HepG2 (cell line): ENCODE results near the gene GPR25. TPM values are rescaled to one million over a fixed set of nuclear protein-coding genes. Genes with fewer than 3 reads are reported as not detected.

ENCODE experiments used
- ATAC-seq: fragments of 200-7000 bp; cut with Tn5 transposase; 3 replicates; pipeline ENCODE4 v1.9.1; 2020; ENCODE audit warnings: mild to moderate bottlenecking, moderate library complexity
- BruUV-seq: library from RNA; stranded (reverse); fragments of 400-500 nt; replicated peaks from 2 replicates; lab custom pipeline; 2021; lab: Mats Ljungman, UMichigan
- CTCF ChIA-PET: fragments of 300-600 bp; formaldehyde crosslinking; extraction: SDS; loops from one replicate; lab custom pipeline; 2021; ENCODE audit warnings: low total read pairs, inconsistent platforms, low intra/inter-chr PET ratio; lab: Yijun Ruan, JAX
- POLR2A ChIA-PET: fragments of 350-600 bp; sonication (Branson Sonifier 250); formaldehyde crosslinking; loops from one replicate; lab custom pipeline; 2020; ENCODE audit warnings: antibody characterized with exemption, inconsistent platforms; lab: Yijun Ruan, JAX
- DNase-seq: peaks from one replicate; pipeline ENCODE4 v3.0.0-alpha.2; 2015; ENCODE audit warnings: low spot score
- FAIRE-seq: peaks from 3 replicates; lab custom pipeline; 2011; peaks lifted over from hg19 to GRCh38; lab: Jason Lieb, UNC
- H2AFZ ChIP-seq: one replicate; pipeline ENCODE4 v1.6.1; 2011; ENCODE audit warnings: low read length, inconsistent platforms
- H3K27ac ChIP-seq: fragments of 300-600 bp; 3 replicates; pipeline ENCODE4 v1.8.0; 2011; ENCODE audit warnings: mixed run types, mild to moderate bottlenecking, mixed read lengths, low read length, inconsistent platforms; ENCODE audit not compliant: insufficient read depth; ENCODE audit errors: extremely low read length
- H3K27me3 ChIP-seq, 2 experiments: fragments of 200-600 bp in 1 of 2; 2 replicates in 1 of 2; 3 replicates in 1 of 2; pipeline versions ENCODE4 v1.6.0 to v1.8.0; 2011; ENCODE audit warnings: low read length in 2 of 2, mild to moderate bottlenecking in 2 of 2, moderate library complexity in 2 of 2, inconsistent platforms in 1 of 2; ENCODE audit not compliant: insufficient read depth in 2 of 2, control insufficient read depth in 1 of 2
- H3K36me3 ChIP-seq, 2 experiments: fragments of 200-600 bp in 1 of 2; replicated peaks in 1 of 2; 2 replicates in 1 of 2; 3 replicates in 1 of 2; pipeline versions ENCODE4 v1.5.1 to v1.8.0; 2011; ENCODE audit warnings: low read length in 2 of 2, inconsistent platforms in 1 of 2; ENCODE audit not compliant: insufficient read depth in 2 of 2, control insufficient read depth in 1 of 2
- H3K4me1 ChIP-seq: 2 replicates; pipeline ENCODE4 v1.5.1; 2012; ENCODE audit warnings: low read length, inconsistent platforms; ENCODE audit not compliant: insufficient read depth
- H3K4me2 ChIP-seq: 2 replicates; pipeline ENCODE4 v1.6.0; 2011; ENCODE audit warnings: low read depth, low read length, inconsistent platforms
- H3K4me3 ChIP-seq, 3 experiments: fragments of 200-600 bp in 1 of 3; sonication (generic), shearing (Covaris generic) in 1 of 3; replicated peaks in 1 of 3; 2 replicates each; pipeline ENCODE4 v1.5.1; 2011 to 2016; ENCODE audit warnings: low read length in 3 of 3, inconsistent platforms in 2 of 3, low read depth in 2 of 3, mild to moderate bottlenecking in 2 of 3, control low read depth in 1 of 3, mixed read lengths in 1 of 3; ENCODE audit not compliant: insufficient read depth in 1 of 3
- H3K79me2 ChIP-seq: one replicate; pipeline ENCODE4 v1.6.1; 2011; ENCODE audit warnings: low read length, inconsistent platforms; ENCODE audit not compliant: insufficient read depth
- H3K9ac ChIP-seq: 2 replicates; pipeline ENCODE4 v1.6.0; 2011; ENCODE audit warnings: mild to moderate bottlenecking, low read depth, low read length, inconsistent platforms; ENCODE audit not compliant: insufficient read depth
- H3K9me3 ChIP-seq: 2 replicates; pipeline ENCODE4 v1.5.1; 2012; ENCODE audit warnings: mild to moderate bottlenecking, low read length
- H4K20me1 ChIP-seq: 2 replicates; pipeline ENCODE4 v1.6.0; 2011; ENCODE audit warnings: inconsistent platforms, mild to moderate bottlenecking, low read length, moderate library complexity; ENCODE audit not compliant: insufficient read depth
- AHDC1 ChIP-seq: sonication (generic); formaldehyde crosslinking; IDR thresholded peaks from 2 replicates; pipeline ENCODE4 v1.5.1; 2020; ENCODE audit warnings: mild to moderate bottlenecking, missing genetic modification reagents, borderline replicate concordance
- HMG20A ChIP-seq: IDR thresholded peaks from 2 replicates; pipeline ENCODE4 v1.6.1; 2016; ENCODE audit warnings: borderline replicate concordance
- REXO4 ChIP-seq: sonication (generic); formaldehyde crosslinking; IDR thresholded peaks from 2 replicates; pipeline ENCODE4 v1.8.0; 2022; ENCODE audit warnings: missing genetic modification reagents, mild to moderate bottlenecking, borderline replicate concordance
- SYNCRIP ChIP-seq: fragments of 200-400 bp; formaldehyde crosslinking; IDR thresholded peaks from 2 replicates; pipeline ENCODE4 v1.6.1; 2018; ENCODE audit warnings: mild to moderate bottlenecking, low read depth, low read length; ENCODE audit not compliant: insufficient read depth
- ZBTB1 ChIP-seq: sonication (generic); formaldehyde crosslinking; IDR thresholded peaks from 2 replicates; pipeline ENCODE4 v1.4.0; 2020; ENCODE audit warnings: missing genetic modification reagents, borderline replicate concordance
- ZBTB38 ChIP-seq: sonication (generic); formaldehyde crosslinking; IDR thresholded peaks from 2 replicates; pipeline ENCODE4 v1.5.1; 2020; ENCODE audit warnings: mild to moderate bottlenecking, missing genetic modification reagents
- ZBTB7A ChIP-seq: sonication (generic); formaldehyde crosslinking; IDR thresholded peaks from 2 replicates; pipeline ENCODE4 v1.8.0; 2022; ENCODE audit warnings: mild to moderate bottlenecking, missing genetic modification reagents
- ZFP37 ChIP-seq: sonication (generic); formaldehyde crosslinking; IDR thresholded peaks from 2 replicates; pipeline ENCODE4 v1.4.0; 2020; ENCODE audit warnings: missing genetic modification reagents, borderline replicate concordance
- ZNF326 ChIP-seq: sonication (generic); formaldehyde crosslinking; IDR thresholded peaks from 2 replicates; pipeline ENCODE4 v1.4.0; 2020; ENCODE audit warnings: missing genetic modification reagents, borderline replicate concordance
- ZNF512B ChIP-seq: sonication (generic); formaldehyde crosslinking; IDR thresholded peaks from 2 replicates; pipeline ENCODE4 v1.5.1; 2020; ENCODE audit warnings: missing genetic modification reagents, mild to moderate bottlenecking, borderline replicate concordance
- ZNF782 ChIP-seq: sonication (generic); formaldehyde crosslinking; IDR thresholded peaks from 2 replicates; pipeline ENCODE4 v1.4.0; 2020; ENCODE audit warnings: missing genetic modification reagents, mild to moderate bottlenecking, borderline replicate concordance
- ZSCAN5A ChIP-seq: sonication (generic); formaldehyde crosslinking; IDR thresholded peaks from 2 replicates; pipeline ENCODE4 v1.8.0; 2022; ENCODE audit warnings: mild to moderate bottlenecking, missing genetic modification reagents, borderline replicate concordance
- WGBS: methylation state at CpG from one replicate; pipeline ENCODE4 v1.1.6; 2017; ENCODE audit warnings: low lambda C conversion rate; 5-methylcytosine and 5-hydroxymethylcytosine counted together
- in situ Hi-C: cut with HindIII; loops from 2 replicates; pipeline ENCODE4 v1.10.0; 2017; ENCODE audit warnings: low pct_unique_long_range_greater_than_20kb; ENCODE audit not compliant: extremely low pct_ligation_motif_present
- intact Hi-C: fragments of 100-400 bp; cut with micrococcal nuclease; formaldehyde crosslinking; loops from one replicate; pipeline ENCODE4 v1.10.0; 2022; ENCODE audit not compliant: unreplicated experiment
- polyA plus RNA-seq, 8 experiments: library from polyadenylated mRNA; depleted of rRNA in 3 of 8; stranded (reverse) in 7 of 8; unstranded in 1 of 8; fragments of >200 nt; fragmentation: Illumina TruSeq in 4 of 8; extraction: Trizol in 4 of 8; gene quantifications; 2 replicates each; pipeline versions ENCODE4 v1.2.1 to v1.2.3, GENCODE V29; 2011 to 2016; ENCODE audit warnings: low read depth in 4 of 8, missing spikeins in 1 of 8, mixed read lengths in 1 of 8; ENCODE audit not compliant: insufficient read depth in 1 of 8
- total RNA-seq, 5 experiments: library from RNA; depleted of rRNA; stranded (reverse); fragments of >200 nt; fragmentation: Illumina TruSeq; extraction: Trizol; gene quantifications; 2 replicates each; pipeline ENCODE4 v1.2.3, GENCODE V29; 2016; ENCODE audit warnings: low read depth in 1 of 5

Gene GPR25
- total and polyA plus RNA-seq, 2 of the 13 experiments (the other 11 are each of a cell fraction or from before 2014, with no cell fraction given): not detected

GRCh38 chr1:200866521-200866920 lies 6.3 kb upstream of the GPR25 start (continued):
- TF ChIP-seq AHDC1 (CRISPR knock-in tag): no peak
- no peak for TF ChIP-seq ZBTB7A (CRISPR knock-in tag)

- Histone ChIP-seq H3K4me3 (no peak overlapping the region), H2AFZ (no peak overlapping the region), H3K4me2 (no peak overlapping the region), H3K4me1 (peaks cover 9% of the 10 kb centered on the region; the same call in 1 of the 2 replicates), H3K9me3 (no peaks in the 10 kb centered on the region), H3K27ac (no peak overlapping the region), H4K20me1 (no peaks in the 10 kb centered on the region), H3K9ac (no peak overlapping the region), H3K27me3 (peaks cover 1 to 10% of the 10 kb centered on the region in 2 experiments; a peak in 2 of 5 replicates), H3K36me3 (no peaks in the 10 kb centered on the region), H3K79me2 (no peaks in the 10 kb centered on the region)
- no TSS peak for BruUV-seq
- in situ Hi-C loops: no loop called here
- intact Hi-C loops: no loop called here
- ChIA-PET POLR2A (no interaction called here), CTCF (no interaction called here)
- FAIRE-seq (no peak), ATAC-seq (no peak), DNase-seq (no peak)
- 41% methylated on average over 11 of the region's 11 CpGs for WGBS
- TF ChIP-seq ZFP37 (CRISPR knock-in tag): no peak
- no peak for TF ChIP-seq REXO4 (CRISPR knock-in tag)
- no peak for TF ChIP-seq ZBTB38 (CRISPR knock-in tag)
- TF ChIP-seq ZNF512B (CRISPR knock-in tag): no peak
- TF ChIP-seq ZNF326 (CRISPR knock-in tag): no peak
- no peak for TF ChIP-seq HMG20A (CRISPR knock-in tag)
- TF ChIP-seq ZBTB1: no peak
- TF ChIP-seq ZSCAN5A (CRISPR knock-in tag): no peak
- no peak for TF ChIP-seq ZNF782 (CRISPR knock-in tag)
- TF ChIP-seq SYNCRIP: no peak
Measured at GRCh38 chr1:200867018-200867811, 5.6 kb upstream of the GPR25 start.
